Stimulated activated CD8-positive, alpha-beta memory T cell treated with anti-CD3 and anti-CD28 coated beads, Interleukin-2, amount 100 ng/mL, for 1 hour (primary cell): ENCODE data around the gene ADSL.
"Not testable (repeated sequence)": the region's sequence is repeated elsewhere in the genome, so short reads cannot be mapped to it uniquely, and the experiment has no call there.

Source experiments
- DNase-seq, 2 donors: peaks; one replicate each; pipeline ENCODE4 v3.0.0-alpha.2; 2020; ENCODE audit warnings: low read depth in 2 of 2

ADSL gene

DNA sequence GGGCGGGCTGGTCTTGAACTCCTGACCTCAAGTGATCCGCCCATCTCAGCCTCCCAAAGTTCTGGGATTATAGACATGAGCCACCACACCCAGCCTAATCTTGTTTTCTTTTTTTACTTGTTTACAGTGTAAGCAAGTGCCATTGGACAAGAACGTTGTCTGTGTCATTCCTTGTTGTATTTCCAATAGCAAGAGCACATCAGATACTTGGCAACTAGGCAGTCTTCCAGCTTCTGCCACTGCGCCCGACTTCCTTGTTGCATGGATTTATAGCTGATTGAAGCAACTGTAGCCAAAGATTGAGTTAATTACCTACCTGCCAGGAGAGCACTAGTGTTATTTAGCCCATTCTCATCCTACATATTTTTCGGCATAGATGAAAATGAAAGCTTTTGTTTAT lies 21.0 kb downstream of the ADSL start:
- DNase-seq = no peak

DNA sequence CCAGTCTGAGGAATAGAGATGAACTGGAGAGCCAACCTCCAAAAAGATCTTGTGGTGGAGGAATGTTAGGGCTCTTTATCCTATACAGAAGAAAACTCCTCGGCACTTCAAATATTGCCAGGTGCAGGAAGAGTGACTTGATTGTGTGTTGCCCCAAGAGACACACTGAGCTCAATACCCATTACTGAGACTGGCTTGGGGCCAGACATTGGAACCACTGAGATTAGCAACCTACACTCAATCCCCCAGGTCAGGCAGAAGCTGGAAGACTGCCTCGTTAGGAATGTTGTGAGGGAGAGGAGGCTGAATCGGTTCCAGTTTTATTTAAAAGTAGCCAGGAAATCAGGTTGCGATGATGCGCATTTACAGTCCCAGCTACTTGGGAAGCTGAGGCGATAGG lies 21.7 kb downstream of the ADSL start:
- DNase-seq = no peak

DNA sequence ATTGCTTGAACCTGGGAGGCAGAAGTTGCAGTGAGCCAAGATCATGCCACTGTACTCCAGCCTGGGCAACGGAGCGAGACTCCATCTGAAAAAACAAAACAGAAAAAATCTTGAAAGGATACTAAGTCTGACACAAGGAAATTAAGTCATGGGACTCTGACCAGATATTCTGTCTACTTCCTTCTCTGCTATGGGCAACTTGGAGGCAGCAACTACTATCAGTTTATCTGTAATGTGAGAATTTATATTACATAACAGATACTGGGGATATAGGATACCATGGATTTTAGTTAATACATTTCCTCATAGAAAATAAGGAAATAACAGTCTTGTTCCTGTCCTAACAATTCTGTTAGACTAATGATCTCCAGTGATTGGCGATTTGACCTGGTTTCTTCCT lies 22.5 kb downstream of the ADSL start:
- DNase-seq = no peak

DNA sequence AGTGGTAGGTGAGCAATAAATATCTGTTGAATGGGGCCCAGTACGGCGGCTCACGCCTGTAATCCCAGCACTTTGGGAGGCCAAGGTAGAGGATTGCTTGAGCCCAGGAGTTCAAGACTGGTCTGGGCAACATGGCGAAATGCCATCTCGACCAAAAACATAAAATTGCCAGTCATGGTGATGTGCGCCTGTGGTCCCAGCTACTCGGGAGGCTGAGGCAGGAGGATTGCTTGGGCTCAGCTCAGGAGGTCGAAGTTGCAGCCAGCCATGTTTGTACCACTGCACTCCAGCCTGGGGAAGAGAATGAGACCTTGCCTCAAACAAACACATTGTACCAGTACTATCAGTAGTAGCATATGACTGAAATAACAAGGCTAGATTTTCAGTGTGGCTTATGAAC lies 28.3 kb downstream of the ADSL start:
- DNase-seq = no peak

DNA sequence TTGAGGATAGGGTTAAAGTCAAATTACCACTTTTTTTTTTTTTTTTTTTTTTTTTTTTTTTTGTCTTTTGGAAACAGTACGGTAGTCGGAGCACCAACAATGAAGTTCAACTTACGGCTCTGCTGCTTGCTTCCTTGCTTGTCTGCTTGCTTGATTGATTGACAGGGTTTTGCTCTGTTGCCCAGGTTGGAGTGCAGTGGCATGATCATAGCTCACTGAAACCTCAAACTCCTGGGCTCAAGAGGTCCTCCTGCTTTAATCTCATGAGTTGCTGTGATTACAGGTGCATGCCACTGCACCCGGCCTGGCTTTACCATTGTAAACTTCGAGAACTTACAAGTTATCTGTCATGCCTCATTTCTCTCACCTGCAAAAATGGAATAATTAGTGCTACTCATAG lies 29.8 kb downstream of the ADSL start:
- DNase-seq = no peak

DNA sequence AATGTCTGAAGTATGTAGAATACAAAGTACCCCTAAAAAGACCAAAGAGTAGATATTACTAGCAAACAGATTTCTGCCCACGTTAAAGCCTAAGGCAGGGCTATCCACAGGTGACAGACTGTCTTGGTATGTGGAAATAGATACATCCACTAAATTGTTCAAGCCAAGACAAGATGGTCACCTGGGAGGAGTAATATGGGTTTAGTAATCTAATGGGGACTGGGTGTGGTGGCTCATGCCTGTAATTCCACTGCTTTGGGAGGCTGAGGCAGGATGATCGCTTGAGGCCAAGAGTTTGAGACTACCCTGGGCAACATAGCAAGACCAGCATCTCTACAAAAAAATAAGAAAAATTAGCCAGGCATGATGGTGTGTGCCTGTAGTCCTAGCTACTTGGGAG lies 31.6 kb downstream of the ADSL start:
- no peak for DNase-seq

DNA sequence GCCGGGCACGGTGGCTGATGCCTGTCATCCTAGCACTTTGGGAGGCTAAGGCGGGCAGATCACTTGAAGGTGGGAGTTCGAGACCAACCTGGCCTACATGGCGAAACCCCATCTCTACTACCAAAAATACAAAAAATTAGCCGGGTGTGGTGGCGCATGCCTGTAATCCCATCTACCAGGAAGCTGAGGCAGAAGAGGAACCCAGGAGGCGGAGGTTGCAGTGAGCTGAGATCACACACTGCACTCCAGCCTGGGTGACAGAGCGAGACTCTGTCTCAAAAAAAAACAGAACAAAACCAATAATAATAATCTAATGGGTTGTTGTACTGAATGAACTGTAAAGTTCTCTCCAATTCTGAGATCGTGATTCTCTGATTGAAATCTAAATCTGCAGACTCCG lies 32.1 kb downstream of the ADSL start:
- not testable (repeated sequence) for DNase-seq

DNA sequence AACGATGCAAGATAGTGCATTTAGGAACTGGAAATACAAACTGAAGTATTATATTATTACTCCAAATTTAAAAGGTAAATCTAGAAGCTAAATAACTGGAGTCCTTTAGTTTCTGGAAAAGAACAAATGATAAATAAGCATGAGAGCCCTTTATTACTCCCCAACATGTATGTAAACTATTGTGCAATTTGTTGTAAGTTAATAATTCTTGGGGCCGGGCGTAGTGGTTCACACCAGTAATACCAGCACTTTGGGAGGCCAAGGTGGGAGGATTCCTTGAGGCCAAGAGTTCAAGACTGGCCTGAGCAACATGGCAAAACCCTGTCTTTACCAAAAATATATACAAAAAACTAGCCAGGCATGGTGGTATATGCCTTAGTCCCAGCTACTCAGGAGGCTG lies 35.2 kb downstream of the ADSL start:
- DNase-seq = no peak

DNA sequence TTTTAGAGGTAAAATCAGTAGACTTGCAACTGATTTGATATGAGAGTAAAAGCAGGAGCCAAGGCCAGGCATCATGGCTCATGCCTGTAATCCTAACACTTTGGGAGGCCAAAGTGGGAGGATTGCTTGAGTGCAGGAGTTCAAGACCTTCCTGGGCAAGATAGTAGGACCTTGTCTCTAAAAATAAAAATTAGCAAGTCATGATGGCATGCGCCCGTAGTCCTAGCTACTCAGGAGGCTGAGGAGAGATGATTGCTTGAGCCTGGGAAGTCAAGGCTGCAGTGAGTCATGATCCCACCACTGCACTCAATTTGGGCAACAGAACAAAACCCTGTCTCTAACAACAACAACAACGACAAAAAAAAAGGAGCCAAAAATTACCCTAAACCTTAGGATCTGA lies 37.6 kb downstream of the ADSL start:
- DNase-seq = no peak

DNA sequence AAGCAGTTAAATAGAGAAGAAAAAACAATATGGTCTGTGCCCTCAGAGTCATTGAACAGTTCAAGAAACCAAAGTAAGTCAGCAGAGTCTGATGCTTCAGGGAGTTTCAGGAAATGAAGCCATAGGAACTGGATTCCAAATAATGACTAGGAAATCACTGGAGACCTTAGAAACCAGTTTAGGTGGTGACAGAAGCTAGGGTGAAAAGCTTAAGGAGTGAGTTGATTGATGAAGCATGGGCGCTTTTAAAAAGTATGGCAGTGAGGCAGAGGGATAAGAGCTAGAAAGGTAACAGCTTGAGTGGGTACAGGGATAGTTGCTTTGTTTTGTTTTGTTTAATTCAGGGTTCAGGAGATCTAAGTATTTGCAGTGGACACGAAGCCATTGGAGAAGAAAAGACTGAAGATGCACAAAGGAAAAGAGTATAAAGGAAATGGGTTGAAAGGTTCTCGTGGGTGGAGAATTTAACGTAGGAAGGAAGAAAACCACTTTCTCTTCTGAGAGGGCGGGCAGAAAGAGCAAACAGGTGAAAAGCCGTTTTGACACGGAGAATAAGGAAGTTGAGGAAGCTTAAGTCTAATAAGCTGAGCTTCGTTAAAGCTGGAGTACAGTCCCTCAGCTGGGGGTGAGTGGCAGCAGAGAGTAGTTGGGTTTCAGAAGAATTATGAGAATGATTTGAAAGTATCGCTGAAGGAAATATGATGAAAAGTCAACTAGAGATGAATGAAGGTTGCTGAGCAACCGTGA lies 38.9 kb downstream of the ADSL start:
- no peak for DNase-seq

DNA sequence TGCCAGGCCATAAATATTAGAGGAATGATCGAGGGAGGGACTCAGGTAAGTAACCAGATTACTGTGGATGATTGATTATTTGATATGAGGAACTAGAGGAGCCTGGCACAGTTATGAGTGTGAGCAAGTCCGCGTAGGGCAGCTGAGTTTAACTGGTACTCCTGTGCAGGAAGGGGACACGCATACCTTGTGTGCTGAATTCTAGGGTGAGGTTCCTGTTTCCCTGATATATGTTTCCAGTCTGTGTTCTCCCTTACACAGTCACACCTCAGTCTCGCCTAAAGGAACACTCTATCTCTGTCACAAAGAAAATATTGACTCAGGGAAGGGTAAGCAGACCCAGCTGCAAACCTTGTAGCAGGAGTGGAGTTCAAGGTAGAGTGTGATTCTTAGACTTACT lies 41.4 kb downstream of the ADSL start:
- DNase-seq = no peak

DNA sequence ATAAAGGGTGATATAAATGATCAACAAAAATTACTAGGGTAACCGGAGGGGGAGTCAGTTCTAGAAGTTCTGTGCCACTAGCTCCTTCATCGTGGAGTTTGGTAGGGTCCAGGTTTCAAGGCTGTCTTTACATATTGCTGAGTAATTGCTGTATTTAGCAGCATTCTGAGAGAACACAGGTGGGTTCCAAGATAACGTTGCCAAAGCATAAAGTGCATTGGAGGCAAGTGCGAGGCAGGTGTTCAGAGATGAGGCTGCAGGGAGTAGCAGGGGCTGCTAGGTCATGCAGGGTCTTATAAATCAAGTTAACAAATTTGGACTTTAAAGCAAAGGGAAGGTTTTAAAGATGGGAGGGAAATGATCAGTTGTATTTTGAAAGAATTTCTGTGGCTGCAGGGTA lies 41.9 kb downstream of the ADSL start:
- DNase-seq = no peak

DNA sequence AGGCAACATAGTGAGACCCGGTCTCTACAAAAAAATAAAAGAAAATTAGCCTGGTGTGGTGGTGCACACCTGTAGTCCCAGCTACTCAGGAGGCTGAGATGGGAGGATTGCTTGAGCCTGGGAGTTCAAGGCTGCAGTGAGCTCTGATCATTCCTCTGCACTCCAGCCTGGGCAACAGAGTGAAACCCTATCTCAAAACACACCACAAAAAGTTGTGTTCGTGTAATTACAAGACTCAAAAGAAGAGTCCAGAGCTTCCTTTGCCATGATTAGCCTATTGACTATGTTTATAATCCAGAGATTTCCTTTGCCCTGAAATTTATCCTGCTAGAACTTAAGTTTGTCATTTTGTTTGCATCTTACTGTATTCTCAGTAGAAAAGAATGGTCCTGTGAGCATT lies 45.1 kb downstream of the ADSL start:
- no peak for DNase-seq

DNA sequence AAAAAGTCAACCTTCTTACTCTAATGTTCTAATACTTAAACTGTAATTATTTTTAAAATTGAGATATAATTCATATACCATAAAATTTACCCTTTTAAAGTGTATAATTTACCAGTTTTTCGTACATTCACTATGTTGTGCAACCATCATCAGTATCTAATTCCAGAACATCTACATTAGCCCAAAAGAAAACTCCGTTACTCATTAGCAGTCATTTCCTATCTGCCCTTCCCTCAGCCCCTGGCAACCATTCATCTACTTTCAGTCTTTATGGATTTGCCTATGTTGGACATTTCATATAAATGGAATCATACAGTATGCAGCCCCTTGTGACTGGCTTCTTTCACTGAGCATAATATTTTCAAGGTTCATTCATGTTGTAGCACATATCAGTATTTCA lies 46.3 kb downstream of the ADSL start:
- DNase-seq = no peak

DNA sequence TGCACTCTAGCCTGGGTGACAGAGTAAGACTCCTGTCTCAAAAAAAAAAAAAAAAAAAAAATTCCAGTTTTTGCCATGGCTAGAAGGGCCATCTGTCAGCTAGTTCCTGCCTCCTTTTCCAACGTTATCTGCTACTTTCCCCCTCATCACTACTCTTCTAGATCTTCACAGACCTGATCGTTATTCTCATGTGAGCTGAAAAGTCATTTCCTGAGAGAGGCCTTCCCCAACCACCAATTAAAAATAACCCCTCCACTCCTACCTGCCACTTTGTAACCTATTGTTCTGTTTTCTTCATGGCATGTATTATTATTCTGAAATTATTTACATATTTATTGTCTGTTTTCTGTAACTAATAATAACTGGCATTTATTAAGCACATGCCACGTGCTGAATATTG lies 48.3 kb downstream of the ADSL start:
- no peak for DNase-seq

DNA sequence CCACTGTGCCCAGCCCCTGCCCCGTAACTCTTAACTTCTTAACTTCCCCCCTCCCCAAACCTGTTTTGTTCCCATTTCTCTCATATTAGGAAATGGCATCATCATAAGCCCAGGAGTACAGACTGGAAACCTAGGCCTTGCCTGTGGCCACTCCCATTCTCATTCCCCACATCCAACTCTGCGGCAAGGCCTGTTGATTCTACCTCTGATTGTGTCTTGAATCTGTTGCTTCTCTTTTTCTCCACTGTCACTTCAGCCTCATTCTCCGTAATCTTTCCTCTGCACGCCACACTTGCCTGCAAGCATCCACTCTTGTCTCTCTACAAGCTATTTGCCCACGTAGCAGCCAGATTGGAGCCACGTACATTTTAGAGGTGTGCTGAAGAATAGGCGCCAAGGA lies 49.3 kb downstream of the ADSL start:
- no peak for DNase-seq

DNA sequence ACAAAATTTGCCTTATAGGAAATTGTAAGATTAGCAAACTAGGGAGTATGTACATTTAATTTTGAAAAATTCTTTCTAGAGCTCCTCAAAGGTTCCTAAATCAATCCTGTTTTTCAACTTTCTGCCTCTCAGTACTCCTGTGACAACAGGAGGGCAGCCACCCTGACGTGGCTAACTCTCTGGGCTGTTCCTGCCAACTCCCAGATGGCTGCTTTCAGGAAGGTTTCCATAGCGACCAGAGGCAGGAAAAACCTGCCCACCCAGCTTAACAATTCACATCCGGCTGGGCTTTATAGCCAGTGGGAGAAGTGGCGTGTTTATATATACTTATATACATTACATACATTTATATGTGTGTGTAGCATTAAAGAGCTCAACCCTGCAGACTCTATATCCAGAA lies 50.6 kb downstream of the ADSL start:
- no peak for DNase-seq

DNA sequence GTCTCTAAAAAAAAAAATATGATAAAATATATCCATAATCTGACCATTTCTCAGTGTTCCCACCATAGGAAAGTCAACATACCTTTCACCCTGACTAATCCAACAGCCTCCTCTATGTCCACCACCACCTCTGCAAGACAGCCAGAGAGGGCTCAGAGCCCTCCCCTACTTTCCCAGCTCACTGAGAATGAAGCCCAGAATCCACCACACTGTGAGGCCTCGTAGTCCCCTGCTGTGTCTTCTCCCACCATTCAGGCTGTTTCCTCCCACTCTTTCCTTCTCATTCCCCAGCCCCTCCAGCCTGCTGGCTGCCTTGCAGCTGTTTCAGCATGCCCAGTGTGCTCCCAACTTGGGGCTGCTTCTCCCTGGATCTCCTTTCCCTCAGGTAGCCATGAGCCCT lies 51.1 kb downstream of the ADSL start:
- no peak for DNase-seq

DNA sequence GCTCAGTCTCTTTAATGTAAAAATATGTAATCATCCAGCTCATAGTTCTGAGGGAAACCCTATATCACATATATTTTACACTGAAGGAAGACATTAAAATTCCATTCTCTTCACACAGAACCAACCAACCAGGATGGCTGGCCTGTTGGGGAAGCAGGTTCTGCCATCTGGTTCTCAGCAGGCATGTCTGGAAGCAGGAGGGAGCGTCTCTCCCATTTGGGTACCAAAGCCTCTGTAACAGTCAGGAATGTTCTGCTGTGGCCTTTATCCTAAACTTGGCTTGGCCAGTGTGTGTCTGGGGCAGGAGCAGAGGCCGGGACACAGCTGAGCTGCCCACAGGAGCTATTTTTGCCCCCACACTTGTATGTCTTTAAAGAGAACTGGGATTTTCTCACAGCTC lies 53.3 kb downstream of the ADSL start:
- no peak for DNase-seq

DNA sequence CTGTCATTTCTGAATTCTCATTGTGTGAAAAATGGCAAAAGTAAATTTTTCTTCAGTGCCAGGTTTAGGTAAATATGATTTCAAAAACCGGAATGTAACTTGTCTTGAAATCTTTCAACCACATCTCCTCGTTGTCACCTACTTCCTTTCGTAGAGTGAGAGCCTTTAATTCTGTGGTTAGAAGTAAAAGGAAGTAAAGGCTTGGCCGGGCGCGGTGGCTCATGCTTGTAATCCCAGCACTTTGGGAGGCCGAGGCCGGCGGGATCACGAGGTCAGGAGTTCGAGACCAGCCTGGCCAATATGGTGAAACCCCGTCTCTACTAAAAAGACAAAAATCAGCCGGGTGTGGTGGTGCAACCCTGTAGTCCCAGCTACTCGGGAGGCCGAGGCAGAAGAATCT lies 53.9 kb downstream of the ADSL start:
- DNase-seq = no peak

DNA sequence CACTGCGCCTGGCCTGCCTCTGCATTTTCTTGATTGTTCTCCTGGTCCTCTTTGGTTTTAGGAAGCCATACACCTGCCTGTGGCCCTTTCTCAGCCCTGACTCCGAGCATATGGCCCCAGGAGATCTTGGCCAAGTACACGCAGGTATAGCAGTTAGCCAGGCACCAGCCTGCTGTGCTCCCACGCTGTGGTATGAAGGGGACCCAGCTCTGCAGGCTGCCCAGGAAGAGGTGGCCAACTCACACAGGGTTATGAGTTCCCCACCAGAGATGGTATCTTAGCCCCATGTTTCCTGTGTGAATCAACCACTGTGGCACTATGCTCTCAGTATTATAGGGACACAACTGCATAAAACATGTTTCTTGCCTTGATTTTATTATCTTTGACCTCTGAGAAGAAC lies 55.2 kb downstream of the ADSL start:
- DNase-seq = peak in 1 of 2 donors; percentile 14

DNA sequence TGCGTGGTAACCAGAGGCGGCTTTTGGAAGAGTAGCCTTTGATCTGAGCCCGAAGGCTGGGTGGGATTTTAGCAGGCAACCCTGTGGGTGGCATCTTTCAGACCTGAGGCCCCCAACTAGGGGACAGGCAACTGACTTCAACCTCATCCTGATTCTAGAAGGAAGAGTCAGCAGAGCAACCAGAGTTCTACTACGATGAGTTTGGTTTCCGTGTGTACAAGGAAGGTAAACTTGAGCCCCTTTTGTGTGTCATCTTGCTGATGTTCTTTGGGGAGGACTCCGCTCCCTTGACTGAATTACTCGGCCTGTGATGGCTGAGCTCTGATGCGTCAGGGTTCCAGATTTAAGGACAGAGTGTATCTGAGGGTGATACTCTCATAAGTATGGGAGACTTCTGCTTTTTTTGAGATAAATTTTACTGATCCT lies 55.7 kb downstream of the ADSL start:
- DNase-seq = no peak

DNA sequence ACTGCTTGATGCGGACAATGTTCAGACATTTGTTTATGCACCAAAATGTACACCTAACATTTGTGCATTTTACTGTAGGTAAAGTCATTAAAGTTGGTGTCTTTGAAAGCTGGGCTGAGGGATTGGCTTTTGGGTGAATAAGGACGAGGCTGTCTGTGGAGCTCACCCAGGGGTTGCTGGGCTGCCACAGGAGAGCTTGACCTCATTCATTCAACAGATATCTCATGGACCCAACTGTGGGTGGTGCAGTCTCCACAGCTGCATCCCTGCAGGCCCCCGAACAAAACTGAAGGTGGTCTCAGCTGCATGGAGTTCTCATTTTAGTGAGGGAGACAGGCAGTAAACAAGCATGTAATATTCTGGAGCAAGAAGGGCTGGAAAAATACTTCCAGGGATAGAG lies 56.8 kb downstream of the ADSL start:
- no peak for DNase-seq

DNA sequence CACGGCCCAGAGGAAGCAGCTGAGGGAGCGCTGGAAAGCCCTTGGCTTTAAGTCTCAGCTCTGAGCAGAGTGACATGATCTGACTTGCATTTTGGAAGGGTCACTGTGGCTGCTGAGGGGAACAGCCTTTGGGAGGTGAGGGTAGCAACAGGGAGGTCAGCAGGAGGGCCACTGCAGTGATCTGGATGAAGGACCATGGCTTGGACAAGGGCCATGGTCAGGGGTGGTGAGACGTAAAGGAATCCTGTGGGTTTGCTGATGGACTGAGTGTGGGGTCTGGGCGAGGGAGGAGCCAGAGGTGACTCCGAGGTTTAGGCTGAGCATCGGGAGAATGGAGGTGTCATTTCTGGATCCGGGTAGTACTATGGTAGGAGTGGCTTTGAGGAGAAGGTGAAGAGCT lies 57.4 kb downstream of the ADSL start:
- no peak for DNase-seq
